Stomach (tissue), 4 donors: Measurements from ENCODE around the gene CALN1.

Source experiments
- CTCF ChIP-seq, 7 experiments: fragments of 450-650 bp in 4 of 7; fragments of 200-600 bp in 3 of 7; sonication (generic) in 3 of 7; IDR thresholded peaks; one replicate each; pipeline ENCODE4 v1.5.1; 2016 to 2019; ENCODE audit warnings: antibody characterized with exemption in 7 of 7, control low read depth in 2 of 7, mild to moderate bottlenecking in 1 of 7
- POLR2A ChIP-seq, 4 donors: fragments of 450-650 bp; IDR thresholded peaks; one replicate each; pipeline ENCODE4 v1.6.1; 2016; ENCODE audit warnings: antibody characterized with exemption in 4 of 4, control low read depth in 2 of 4, mild to moderate bottlenecking in 1 of 4, moderate library complexity in 1 of 4
- POLR2AphosphoS5 ChIP-seq, 3 donors: sonication (generic); formaldehyde crosslinking; IDR thresholded peaks; one replicate each; pipeline ENCODE4 v1.6.1; 2016; ENCODE audit warnings: antibody characterized with exemption in 3 of 3

DNA sequence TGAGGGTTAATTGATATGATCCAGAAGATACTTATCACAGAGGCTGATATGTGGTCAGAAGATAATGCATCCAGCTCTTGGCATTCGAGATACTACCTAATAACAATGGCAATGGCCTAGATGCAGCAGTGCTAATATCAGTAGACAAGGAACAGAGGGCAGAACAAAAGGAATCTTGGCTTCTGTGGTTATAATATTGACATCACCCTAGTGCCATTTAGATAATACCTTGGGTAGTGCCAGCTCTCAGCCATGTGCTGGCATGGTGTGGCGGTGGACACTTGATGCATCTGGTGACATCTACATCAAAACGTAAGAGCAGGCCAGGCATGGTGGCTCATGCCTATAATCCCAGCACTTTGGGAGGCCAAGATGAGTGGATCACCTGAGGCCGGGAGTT, 101.8 kb downstream of the CALN1 start:
- TF ChIP-seq POLR2A (IDR thresholded peaks at IDR 0.05) (no peak), CTCF (IDR thresholded peaks at IDR 0.05) (no peak), POLR2AphosphoS5 (IDR thresholded peaks at IDR 0.05) (no peak)
